ENCODE results near the gene ITM2B.

The ITM2B gene

GRCh38 chr13:48258430-48258829 lies 25.4 kb downstream of the ITM2B start:
- no peak for DNase-seq

GRCh38 chr13:48260970-48261369 lies 28.0 kb downstream of the ITM2B start:
- no peak for DNase-seq

GRCh38 chr13:48263196-48263595 lies 30.2 kb downstream of the ITM2B start:
- DNase-seq: no peak

- DNase-seq: no peak
Observed at GRCh38 chr13:48264058-48264457, 31.1 kb downstream of the ITM2B start.

GRCh38 chr13:48265217-48265815 lies 32.3 kb downstream of the ITM2B start:
- DNase-seq: no peak

GRCh38 chr13:48266150-48266549 lies 33.1 kb downstream of the ITM2B start:
- DNase-seq: no peak

GRCh38 chr13:48266701-48267639 lies 34.0 kb downstream of the ITM2B start:
- no peak for DNase-seq

- no peak for DNase-seq
Observed at GRCh38 chr13:48268019-48268418, 35.0 kb downstream of the ITM2B start.

- no peak for DNase-seq
Observed at GRCh38 chr13:48273346-48273745, 40.3 kb downstream of the ITM2B start.

- no peak for DNase-seq
Observed at GRCh38 chr13:48275507-48275906, 42.5 kb downstream of the ITM2B start.

GRCh38 chr13:48278806-48279205 lies 45.8 kb downstream of the ITM2B start:
- no peak for DNase-seq

GRCh38 chr13:48281556-48281955 lies 48.5 kb downstream of the ITM2B start:
- no peak for DNase-seq

GRCh38 chr13:48291730-48292129 lies 58.7 kb downstream of the ITM2B start:
- DNase-seq: no peak

- DNase-seq: no peak
Observed at GRCh38 chr13:48292650-48293049, 59.6 kb downstream of the ITM2B start.

- no peak for DNase-seq
Observed at GRCh38 chr13:48294653-48295052, 61.6 kb downstream of the ITM2B start.

- DNase-seq: no peak
Observed at GRCh38 chr13:48295271-48295670, 62.3 kb downstream of the ITM2B start.

- DNase-seq: no peak
Observed at GRCh38 chr13:48296528-48296927, 63.5 kb downstream of the ITM2B start.

GRCh38 chr13:48297131-48297786 lies 64.3 kb downstream of the ITM2B start:
- DNase-seq: no peak

GRCh38 chr13:48299591-48299990 lies 66.6 kb downstream of the ITM2B start:
- DNase-seq: no peak

- DNase-seq: peak in 1 of 56 donors; percentile 42
Observed at GRCh38 chr13:48302871-48303358, 69.9 kb downstream of the ITM2B start.

- peak; percentile 20 to 92 (median 73) for DNase-seq
Observed at GRCh38 chr13:48303359-48304142, 70.5 kb downstream of the ITM2B start, which contains the start of gene RB1. RB1 (plus strand) TSS chr13:48303751; CDS start chr13:48303913, 162 bp downstream.
